Hepatocyte (in vitro differentiated cells): ENCODE data around the gene DNAJB12. TPM values are rescaled to one million over a fixed set of nuclear protein-coding genes. Genes with fewer than 3 reads are reported as not detected.
A peak's percentile ranks its signal among the peaks of the same experiment; 100 is the strongest.

Source experiments
- DNase-seq: peaks from one replicate; pipeline ENCODE4 v3.0.0-alpha.2; 2016; ENCODE audit warnings: low spot score
- H2AFZ ChIP-seq: fragments of 200-600 bp; sonication (generic); 2 replicates; pipeline ENCODE4 v1.6.0; 2016; ENCODE audit warnings: antibody characterized with exemption, mild to moderate bottlenecking
- H3K27ac ChIP-seq: fragments of 200-600 bp; sonication (generic); 2 replicates; pipeline ENCODE4 v1.5.1; 2016; ENCODE audit warnings: mild to moderate bottlenecking
- H3K27me3 ChIP-seq: fragments of 200-600 bp; sonication (generic); 2 replicates; pipeline ENCODE4 v1.6.1; 2016
- H3K36me3 ChIP-seq: fragments of 200-600 bp; sonication (generic); replicated peaks from 2 replicates; pipeline ENCODE4 v1.5.1; 2016; ENCODE audit warnings: low read depth; ENCODE audit not compliant: insufficient read depth
- H3K4me1 ChIP-seq: fragments of 200-600 bp; sonication (generic); 2 replicates; pipeline ENCODE4 v1.5.1; 2016; ENCODE audit warnings: mild to moderate bottlenecking, moderate library complexity; ENCODE audit not compliant: insufficient read depth
- H3K4me2 ChIP-seq: fragments of 200-600 bp; sonication (generic); 2 replicates; pipeline ENCODE4 v1.6.0; 2016
- H3K4me3 ChIP-seq: fragments of 200-600 bp; sonication (generic); 2 replicates; pipeline ENCODE4 v1.5.1; 2016; ENCODE audit warnings: mild to moderate bottlenecking
- H3K79me2 ChIP-seq: fragments of 200-600 bp; sonication (generic); 2 replicates; pipeline ENCODE4 v1.6.0; 2017; ENCODE audit warnings: mild to moderate bottlenecking
- H3K9me2 ChIP-seq: fragments of 200-600 bp; sonication (generic); replicated peaks from 2 replicates; pipeline ENCODE4 v1.6.0; 2017; ENCODE audit warnings: mild to moderate bottlenecking; ENCODE audit not compliant: insufficient read depth
- H3K9me3 ChIP-seq: fragments of 200-600 bp; sonication (generic); 2 replicates; pipeline ENCODE4 v1.5.1; 2016; ENCODE audit warnings: low read depth, mild to moderate bottlenecking
- H4K20me1 ChIP-seq: fragments of 200-600 bp; sonication (generic); 2 replicates; pipeline ENCODE4 v1.6.0; 2016; ENCODE audit warnings: mild to moderate bottlenecking; ENCODE audit not compliant: insufficient read depth, poor library complexity, severe bottlenecking
- EZH2 ChIP-seq: fragments of 200-600 bp; sonication (generic); IDR thresholded peaks from 2 replicates; pipeline ENCODE4 v1.6.1; 2016; ENCODE audit warnings: antibody characterized with exemption, mild to moderate bottlenecking, borderline replicate concordance
- EZH2phosphoT487 ChIP-seq: fragments of 200-600 bp; sonication (generic); IDR thresholded peaks from one replicate; pipeline ENCODE4 v1.6.1; 2018; ENCODE audit warnings: antibody characterized with exemption, mild to moderate bottlenecking, low read depth, moderate library complexity; ENCODE audit not compliant: unreplicated experiment, severe bottlenecking
- WGBS: methylation state at CpG from one replicate; pipeline ENCODE4 v1.1.6; 2016; ENCODE audit warnings: low lambda C conversion rate; ENCODE audit errors: missing lambda C conversion rate; 5-methylcytosine and 5-hydroxymethylcytosine counted together
- polyA plus RNA-seq: library from polyadenylated mRNA; unstranded; fragments of >200 nt; fragmentation: Nextera tagmentation; extraction: Ambion mirVana; gene quantifications from 2 replicates; pipeline ENCODE4 v1.2.1, GENCODE V29; 2016
- total RNA-seq: library from RNA; depleted of rRNA; stranded (reverse); fragments of >200 nt; gene quantifications from 2 replicates; pipeline ENCODE4 v1.2.3, GENCODE V29; 2014
- TF ChIP-seq, protein P1 (sequence below): fragments of 200-600 bp; sonication (generic); IDR thresholded peaks from 2 replicates; pipeline ENCODE4 v1.5.1; 2016; ENCODE audit warnings: antibody characterized with exemption, mild to moderate bottlenecking; ENCODE audit not compliant: poor library complexity

DNAJB12 gene
- total and polyA plus RNA-seq, 2 experiments from 2014 or later = 31.0 to 40.3 TPM

DNA sequence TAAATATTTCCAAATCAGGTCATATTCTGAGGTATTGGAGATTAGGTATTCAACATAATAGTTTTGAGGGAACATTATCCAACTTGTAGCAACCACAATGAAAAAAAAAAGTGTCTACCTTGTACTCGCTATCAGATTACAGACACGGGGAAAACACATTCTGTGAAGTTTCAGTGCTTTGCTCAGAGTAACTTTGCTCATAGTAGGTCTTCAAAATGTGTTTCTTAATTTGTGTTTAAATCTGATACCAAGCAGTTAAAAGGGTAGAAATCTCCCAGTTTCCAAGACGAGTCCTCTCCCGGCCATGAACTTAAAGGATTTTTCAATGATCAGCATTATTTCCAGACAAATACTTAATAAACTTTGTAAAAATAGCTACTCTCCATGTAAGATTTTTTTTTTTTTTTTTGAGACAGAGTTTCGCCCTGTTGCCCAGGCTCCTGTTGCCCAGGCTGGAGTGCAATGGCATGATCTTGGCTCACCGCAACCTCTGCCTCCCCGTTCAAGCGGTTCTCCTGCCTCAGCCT, 41.8 kb downstream of the DNAJB12 start:
- Histone ChIP-seq H3K27ac (no peak overlapping the region), H3K9me2 (no peaks in the 10 kb centered on the region), H3K4me3 (no peak overlapping the region), H3K36me3 (no peaks in the 10 kb centered on the region), H3K4me1 (peaks cover 44% of the 10 kb centered on the region), H3K27me3 (no peaks in the 10 kb centered on the region), H2AFZ (no peak overlapping the region), H4K20me1 (no peaks in the 10 kb centered on the region), H3K79me2 (no peaks in the 10 kb centered on the region), H3K9me3 (no peaks in the 10 kb centered on the region), H3K4me2 (no peak overlapping the region)
- WGBS = 93% methylated on average over 8 of the region's 8 CpGs
- TF ChIP-seq EZH2 (no peak), EZH2phosphoT487 (no peak)
- TF ChIP-seq, protein P1, sequence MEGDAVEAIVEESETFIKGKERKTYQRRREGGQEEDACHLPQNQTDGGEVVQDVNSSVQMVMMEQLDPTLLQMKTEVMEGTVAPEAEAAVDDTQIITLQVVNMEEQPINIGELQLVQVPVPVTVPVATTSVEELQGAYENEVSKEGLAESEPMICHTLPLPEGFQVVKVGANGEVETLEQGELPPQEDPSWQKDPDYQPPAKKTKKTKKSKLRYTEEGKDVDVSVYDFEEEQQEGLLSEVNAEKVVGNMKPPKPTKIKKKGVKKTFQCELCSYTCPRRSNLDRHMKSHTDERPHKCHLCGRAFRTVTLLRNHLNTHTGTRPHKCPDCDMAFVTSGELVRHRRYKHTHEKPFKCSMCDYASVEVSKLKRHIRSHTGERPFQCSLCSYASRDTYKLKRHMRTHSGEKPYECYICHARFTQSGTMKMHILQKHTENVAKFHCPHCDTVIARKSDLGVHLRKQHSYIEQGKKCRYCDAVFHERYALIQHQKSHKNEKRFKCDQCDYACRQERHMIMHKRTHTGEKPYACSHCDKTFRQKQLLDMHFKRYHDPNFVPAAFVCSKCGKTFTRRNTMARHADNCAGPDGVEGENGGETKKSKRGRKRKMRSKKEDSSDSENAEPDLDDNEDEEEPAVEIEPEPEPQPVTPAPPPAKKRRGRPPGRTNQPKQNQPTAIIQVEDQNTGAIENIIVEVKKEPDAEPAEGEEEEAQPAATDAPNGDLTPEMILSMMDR = no peak
- no peak for DNase-seq

DNA sequence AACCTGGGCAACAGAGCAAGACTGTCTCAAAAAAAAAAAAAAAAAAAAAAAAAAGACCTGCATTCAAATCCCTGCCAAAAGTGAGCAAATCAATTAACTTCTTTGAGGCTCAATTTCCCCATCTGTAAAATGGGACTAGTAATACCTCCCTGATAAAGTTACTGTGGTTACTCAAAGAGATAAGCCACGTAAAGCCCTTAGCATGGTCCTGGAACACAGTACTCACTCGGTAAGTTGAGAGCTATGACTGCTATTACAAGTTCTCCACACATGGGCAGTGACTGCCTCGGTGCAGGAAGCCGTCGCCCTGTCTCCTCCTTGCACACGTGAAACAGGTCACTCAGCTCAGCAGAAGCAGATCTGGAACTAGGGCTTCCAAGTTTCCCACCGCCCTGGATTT, 43.1 kb downstream of the DNAJB12 start:
- WGBS = 87% methylated on average over 7 of the region's 7 CpGs
- Histone ChIP-seq H3K27me3 (no peaks in the 10 kb centered on the region), H3K9me3 (no peaks in the 10 kb centered on the region), H2AFZ (no peak overlapping the region), H4K20me1 (no peaks in the 10 kb centered on the region), H3K4me2 (no peak overlapping the region), H3K4me1 (peaks cover 48% of the 10 kb centered on the region), H3K9me2 (no peaks in the 10 kb centered on the region), H3K4me3 (no peak overlapping the region), H3K27ac (no peak overlapping the region), H3K79me2 (no peaks in the 10 kb centered on the region), H3K36me3 (no peaks in the 10 kb centered on the region)
- no peak for DNase-seq
- TF ChIP-seq, protein P1 = no peak
- TF ChIP-seq EZH2phosphoT487 = no peak
- TF ChIP-seq EZH2 = no peak

DNA sequence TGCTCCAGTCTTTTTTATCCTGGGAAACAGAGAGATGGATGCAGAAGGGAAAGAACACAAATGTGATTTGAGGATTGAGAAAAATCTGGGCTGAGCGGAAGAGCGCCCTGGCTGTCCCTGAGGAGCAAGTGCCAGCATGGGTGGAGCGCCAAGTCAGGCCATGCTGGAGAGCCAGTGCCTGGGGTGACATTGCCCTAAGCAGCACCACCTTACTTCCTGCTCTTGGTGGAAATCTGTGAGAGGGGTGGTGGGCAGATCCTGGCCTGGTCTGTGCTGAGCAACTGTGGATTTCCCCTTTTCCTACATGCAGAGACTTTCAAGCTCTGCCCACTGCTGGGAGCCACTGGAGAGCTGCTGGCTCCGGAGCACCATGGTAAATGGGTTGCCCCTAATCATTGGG, 44.1 kb downstream of the DNAJB12 start:
- Histone ChIP-seq H3K4me2 (no peak overlapping the region), H3K27ac (peak overlapping the region; percentile 97), H3K9me3 (no peaks in the 10 kb centered on the region), H3K79me2 (no peaks in the 10 kb centered on the region), H3K9me2 (no peaks in the 10 kb centered on the region), H3K27me3 (no peaks in the 10 kb centered on the region), H2AFZ (no peak overlapping the region), H3K4me3 (no peak overlapping the region), H3K36me3 (no peaks in the 10 kb centered on the region), H3K4me1 (peaks cover 39% of the 10 kb centered on the region), H4K20me1 (no peaks in the 10 kb centered on the region)
- DNase-seq = no peak
- TF ChIP-seq EZH2 = no peak
- TF ChIP-seq, protein P1 = no peak
- TF ChIP-seq EZH2phosphoT487 = no peak
- 93% methylated on average over 4 of the region's 4 CpGs for WGBS
